Measurements from ENCODE around the gene SLC22A15. TPM values are rescaled to one million over a fixed set of nuclear protein-coding genes. Genes with fewer than 3 reads are reported as not detected.

The SLC22A15 gene
- polyA plus RNA-seq, 1 donor from 2014 or later: 3.1 TPM

- Histone ChIP-seq H3K79me2 (replicated peaks; ENCODE audit: insufficient read depth, low read length) (no peaks in the 10 kb centered on the region), H3K27ac (ENCODE audit: low read length) (no peak overlapping the region), H2AFZ (ENCODE audit: low read depth, low read length) (no peak overlapping the region), H3F3A (ENCODE audit: insufficient read depth, low read length, poor library complexity, severe bottlenecking) (no peaks in the 10 kb centered on the region), H3K36me3 (ENCODE audit: insufficient read depth, low read length) (no peaks in the 10 kb centered on the region), H3K9me2 (ENCODE audit: insufficient read depth, low read length) (no peaks in the 10 kb centered on the region), H3K4me2 (ENCODE audit: low read length) (no peak overlapping the region), H3K9me3 (ENCODE audit: low read length) (no peaks in the 10 kb centered on the region), H3K9ac (ENCODE audit: low read length) (no peak overlapping the region), H3K4me3 (ENCODE audit: low read length) (no peak overlapping the region), H3K27me3 (ENCODE audit: insufficient read depth, low read depth, low read length) (no peaks in the 10 kb centered on the region), H4K20me1 (ENCODE audit: insufficient read depth) (no peaks in the 10 kb centered on the region)
- TF ChIP-seq SMC3 (conservative IDR thresholded peaks at IDR 0.05; ENCODE audit: poor library complexity) (no peak), RAD21 (conservative IDR thresholded peaks at IDR 0.05) (no peak), EZH2 (IDR thresholded peaks at IDR 0.05; ENCODE audit: borderline replicate concordance, insufficient read depth, low read length, poor library complexity, severe bottlenecking) (no peak), MXI1 (conservative IDR thresholded peaks at IDR 0.05; ENCODE audit: poor library complexity, severe bottlenecking) (no peak)
These were observed 21.6 kb upstream of the SLC22A15 start for GRCh38 chr1:115954684-115955083.

GRCh38 chr1:115955228-115955627 is 21.1 kb upstream of the SLC22A15 start:
- Histone ChIP-seq H3K4me3 (ENCODE audit: low read length) (no peak overlapping the region), H2AFZ (ENCODE audit: low read depth, low read length) (no peak overlapping the region), H4K20me1 (ENCODE audit: insufficient read depth) (no peaks in the 10 kb centered on the region), H3K27me3 (ENCODE audit: insufficient read depth, low read depth, low read length) (no peaks in the 10 kb centered on the region), H3F3A (ENCODE audit: insufficient read depth, low read length, poor library complexity, severe bottlenecking) (no peaks in the 10 kb centered on the region), H3K9me3 (ENCODE audit: low read length) (no peaks in the 10 kb centered on the region), H3K9ac (ENCODE audit: low read length) (no peak overlapping the region), H3K27ac (ENCODE audit: low read length) (no peak overlapping the region), H3K9me2 (ENCODE audit: insufficient read depth, low read length) (no peaks in the 10 kb centered on the region), H3K36me3 (ENCODE audit: insufficient read depth, low read length) (no peaks in the 10 kb centered on the region), H3K4me2 (ENCODE audit: low read length) (no peak overlapping the region), H3K79me2 (replicated peaks; ENCODE audit: insufficient read depth, low read length) (no peaks in the 10 kb centered on the region)
- no peak for TF ChIP-seq EZH2 (IDR thresholded peaks at IDR 0.05; ENCODE audit: borderline replicate concordance, insufficient read depth, low read length, poor library complexity, severe bottlenecking)
- no peak for TF ChIP-seq TAF1 (IDR thresholded peaks at IDR 0.05; ENCODE audit: low read depth)
- TF ChIP-seq RAD21 (conservative IDR thresholded peaks at IDR 0.05): no peak
- TF ChIP-seq POLR2AphosphoS5 (IDR thresholded peaks at IDR 0.05): no peak
- TF ChIP-seq CTCF (IDR thresholded peaks at IDR 0.05; ENCODE audit: poor library complexity, severe bottlenecking): no peak
- TF ChIP-seq REST (IDR thresholded peaks at IDR 0.05; ENCODE audit: borderline replicate concordance): no peak
- no peak for TF ChIP-seq EP300 (conservative IDR thresholded peaks at IDR 0.05; ENCODE audit: poor library complexity, severe bottlenecking)
- TF ChIP-seq MXI1 (conservative IDR thresholded peaks at IDR 0.05; ENCODE audit: poor library complexity, severe bottlenecking): no peak
- no peak for TF ChIP-seq SMC3 (conservative IDR thresholded peaks at IDR 0.05; ENCODE audit: poor library complexity)
